EH (cell line): Measurements from ENCODE around the gene HNRNPA0.
"Not testable (repeated sequence)": the region's sequence is repeated elsewhere in the genome, so short reads cannot be mapped to it uniquely, and the experiment has no call there.

Experiments used
- DNase-seq: peaks from one replicate; pipeline ENCODE4 v3.0.0-alpha.2; 2015; ENCODE audit warnings: low read depth

HNRNPA0 gene

DNA sequence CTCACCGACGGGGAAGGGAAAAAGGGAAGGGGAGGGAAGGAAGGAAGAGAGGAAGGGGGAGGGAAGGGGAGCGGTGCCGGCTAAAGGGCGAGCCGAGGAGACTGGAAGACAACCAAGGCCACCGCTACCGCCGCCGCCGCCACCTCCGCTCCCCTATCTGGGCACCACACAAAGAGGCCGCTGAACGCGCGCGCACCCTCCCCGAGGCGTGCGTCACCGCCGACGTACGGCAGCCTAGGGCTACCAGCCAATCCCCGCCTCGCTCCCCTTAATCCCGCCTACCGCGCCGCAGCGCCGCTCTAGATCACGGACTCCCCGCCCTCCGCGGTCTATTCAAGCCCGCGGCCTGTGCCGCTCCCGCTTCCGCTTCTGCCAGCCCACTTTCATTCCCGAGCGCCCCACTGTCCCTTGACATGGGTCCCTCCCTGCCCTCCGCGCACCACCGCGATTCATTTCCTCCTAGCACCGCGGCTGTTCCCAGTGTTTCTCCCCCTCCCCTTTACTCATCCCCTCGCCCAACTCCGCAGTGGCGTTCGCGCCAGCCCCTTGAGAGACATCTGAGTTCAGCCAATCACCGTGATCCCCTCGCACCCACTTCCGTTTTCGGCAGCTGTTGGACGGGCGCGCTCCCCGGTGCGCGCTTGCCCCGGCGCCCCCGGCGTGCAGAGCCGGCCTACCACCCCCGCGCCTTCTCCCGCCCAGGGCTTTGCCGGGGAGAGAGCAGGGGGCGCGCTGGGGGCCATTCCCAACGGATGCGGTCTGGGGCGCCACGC lies at the start of gene HNRNPA0:
Gene HNRNPA0, minus strand, starts transcription at position 176 of the 773 bp plus-strand sequence. CDS start 297 bp downstream, outside the sequence.
- DNase-seq, result peak; percentile 96

DNA sequence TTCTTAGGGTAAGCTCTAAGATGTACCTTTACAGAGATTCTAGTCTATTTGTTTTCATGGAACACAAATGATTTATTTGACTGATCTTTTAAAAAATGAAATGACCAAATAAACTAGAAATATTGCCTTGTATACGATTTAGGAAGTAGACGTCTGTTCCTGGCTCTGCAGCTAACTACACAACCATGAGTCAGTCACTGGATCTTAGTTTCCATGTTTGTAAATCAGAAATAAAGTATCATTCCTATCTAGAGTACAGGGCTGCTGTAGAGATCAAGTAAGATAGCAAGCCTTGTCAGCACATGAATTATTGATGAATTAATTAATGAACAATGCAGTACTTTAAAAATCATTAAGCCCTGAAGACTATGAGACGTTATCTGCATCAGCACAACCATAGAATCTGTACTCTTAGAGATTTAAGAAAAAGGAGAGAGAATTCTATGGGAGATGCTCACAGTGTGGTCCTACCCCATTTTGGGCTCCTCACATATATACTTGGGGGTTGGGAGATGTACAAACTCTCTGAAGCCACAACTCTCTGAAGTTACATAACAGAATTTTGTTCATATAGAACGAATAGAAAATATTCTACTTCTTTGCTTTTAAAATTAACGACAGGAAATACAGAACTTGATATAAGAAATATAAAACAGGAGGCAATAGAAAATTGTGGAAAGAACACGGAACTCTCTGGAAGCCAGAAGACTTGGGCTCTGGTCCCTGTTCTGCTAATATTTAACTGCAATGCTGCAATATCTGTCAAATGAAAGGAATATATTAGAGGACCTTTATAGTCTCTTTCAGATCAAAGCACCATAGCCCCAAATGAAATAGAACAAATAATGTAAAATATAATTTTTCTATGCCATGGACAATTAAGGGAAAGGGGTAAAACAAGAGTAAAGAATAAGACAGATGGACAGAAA lies 48.4 kb upstream of the HNRNPA0 start:
- no peak for DNase-seq

DNA sequence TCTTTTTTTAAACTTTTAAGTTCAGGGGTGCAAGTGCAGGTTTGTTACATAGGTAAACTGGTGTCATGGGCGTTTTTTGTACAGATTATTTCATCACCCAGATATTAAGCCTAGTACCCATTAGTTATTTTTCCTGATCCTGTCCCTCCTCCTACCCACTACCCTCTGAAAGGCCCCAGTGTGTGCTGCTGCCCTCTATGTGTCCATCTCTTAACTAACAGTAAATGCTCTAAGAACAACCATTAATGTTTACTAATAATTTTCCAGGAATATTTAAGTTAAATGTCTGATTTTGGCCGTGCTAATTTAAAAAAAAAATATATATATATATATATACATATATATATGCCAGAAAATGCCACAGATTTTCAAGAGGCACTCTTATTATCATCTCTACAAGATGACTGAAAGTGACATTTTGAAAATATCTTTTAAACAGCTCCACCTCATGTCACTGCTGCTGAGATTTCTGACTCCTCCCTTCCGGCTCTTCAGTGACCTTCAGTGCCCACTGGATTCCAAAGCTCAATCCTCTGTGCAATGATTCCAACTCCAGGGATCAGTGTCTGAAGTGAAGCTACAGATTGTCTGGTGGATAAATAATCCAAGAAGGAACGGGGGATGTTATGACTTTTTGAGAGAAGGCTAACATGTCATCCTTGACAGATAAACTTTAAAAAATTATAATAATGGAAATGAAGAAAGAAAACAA lies 46.7 kb upstream of the HNRNPA0 start:
- no peak for DNase-seq

DNA sequence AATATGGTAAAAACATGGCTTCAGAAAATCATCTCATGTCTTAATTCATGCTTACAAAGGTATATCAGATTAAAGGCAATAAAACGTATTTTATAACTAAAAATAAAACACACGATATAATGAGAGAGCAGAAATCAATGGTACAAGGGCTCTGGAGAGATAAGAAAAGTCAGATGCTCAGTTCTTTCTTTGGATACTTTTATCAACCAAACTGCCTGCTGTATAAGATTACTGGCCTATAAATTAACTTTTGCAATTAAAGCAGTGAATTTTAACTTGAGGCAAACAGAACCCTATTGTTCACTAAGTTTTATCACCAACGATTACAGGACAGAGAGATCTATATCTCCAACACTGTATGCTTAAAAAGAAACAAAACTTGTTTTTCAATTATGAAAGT lies 42.1 kb upstream of the HNRNPA0 start:
- DNase-seq, result no peak

DNA sequence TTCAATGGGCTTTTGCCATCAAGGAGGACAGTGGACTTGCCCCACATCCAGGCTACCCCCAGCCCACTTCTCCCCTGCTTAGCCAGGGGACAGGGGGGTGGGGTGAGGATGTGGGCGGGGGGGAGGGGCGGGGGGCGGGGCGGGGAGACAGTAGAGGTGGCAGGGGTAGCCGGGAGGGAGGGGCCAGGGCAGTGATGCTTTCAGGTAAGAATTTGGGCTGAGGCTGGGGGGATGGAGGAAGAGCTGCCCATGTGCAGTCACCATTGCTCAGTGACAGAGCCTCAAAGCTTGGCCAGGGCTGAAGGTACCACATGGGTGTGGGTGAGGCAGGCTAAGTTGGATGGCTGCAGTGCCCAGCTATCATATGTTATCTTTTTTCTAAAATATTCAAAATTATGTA lies 40.7 kb upstream of the HNRNPA0 start:
- no peak for DNase-seq

DNA sequence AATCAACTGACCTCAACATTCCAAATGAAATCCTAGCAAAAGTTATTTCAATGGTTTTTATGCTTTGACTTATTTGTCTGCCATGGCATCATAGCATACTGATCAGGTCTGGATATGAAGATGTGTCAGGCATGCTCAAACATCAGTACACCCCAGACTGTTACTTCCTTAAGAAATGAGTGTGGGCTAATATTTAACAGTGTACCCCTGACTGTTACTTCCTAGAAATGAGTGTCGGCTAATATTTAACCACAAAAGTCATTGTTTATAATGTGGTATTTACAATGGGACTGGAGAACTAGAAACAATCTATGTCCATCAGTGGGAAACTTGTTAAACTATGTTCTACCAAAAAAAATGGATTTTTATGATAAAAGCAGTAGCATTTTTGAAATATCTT lies 38.1 kb upstream of the HNRNPA0 start:
- DNase-seq, result no peak

DNA sequence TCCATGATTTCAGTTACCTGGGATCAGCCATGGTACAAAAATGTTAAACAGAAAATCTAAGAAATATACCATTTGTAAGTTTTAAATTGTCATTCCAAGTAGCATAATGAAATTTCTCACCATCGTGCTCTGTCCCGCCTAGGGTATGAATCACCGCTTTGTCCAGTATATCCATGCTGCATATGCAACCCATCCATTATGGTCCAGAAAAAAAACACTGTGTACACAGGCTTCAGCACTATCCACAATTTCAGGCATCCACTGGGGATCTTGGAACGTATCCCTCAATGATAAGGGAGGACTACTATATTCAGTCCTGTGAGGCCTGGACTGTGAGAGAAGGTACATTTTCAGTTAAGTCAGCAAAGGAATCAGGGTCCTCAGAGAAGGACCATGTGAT lies 37.6 kb upstream of the HNRNPA0 start:
- no peak for DNase-seq

DNA sequence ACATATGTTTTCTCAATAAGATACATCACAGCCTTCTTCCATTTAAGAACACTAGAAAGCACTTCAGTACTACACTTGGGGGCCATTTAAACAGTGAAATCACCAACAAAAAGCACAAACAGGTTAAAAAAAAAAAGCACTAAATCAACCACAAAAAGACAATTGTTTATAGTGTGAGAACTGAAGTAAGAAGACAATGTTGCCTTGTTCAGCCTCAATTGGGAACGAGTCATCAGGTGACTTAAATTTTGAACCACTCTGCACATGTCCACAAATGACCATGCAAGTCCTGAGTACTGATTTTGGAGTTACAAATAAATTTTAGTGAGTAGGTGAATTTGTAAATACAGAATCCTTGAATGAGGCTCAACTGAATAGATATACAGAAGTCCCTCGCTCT lies 37.2 kb upstream of the HNRNPA0 start:
- DNase-seq, result no peak

DNA sequence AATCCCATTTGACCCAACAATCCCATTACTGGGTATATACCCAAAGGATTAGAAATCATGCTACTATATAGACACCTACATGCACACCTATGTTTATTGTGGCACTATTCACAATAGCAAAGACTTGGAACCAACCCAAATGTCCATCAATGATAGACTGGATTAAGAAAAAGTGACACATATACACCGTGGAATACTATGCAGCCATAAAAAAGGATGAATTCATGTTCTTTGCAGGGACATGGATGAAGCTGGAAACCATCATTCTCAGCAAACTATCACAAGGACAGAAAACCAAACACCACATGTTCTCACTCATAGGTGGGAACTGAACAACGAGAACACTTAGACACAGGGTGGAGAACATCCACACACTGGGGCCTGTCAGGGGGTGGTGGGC lies 34.4 kb upstream of the HNRNPA0 start:
- not testable (repeated sequence) for DNase-seq

DNA sequence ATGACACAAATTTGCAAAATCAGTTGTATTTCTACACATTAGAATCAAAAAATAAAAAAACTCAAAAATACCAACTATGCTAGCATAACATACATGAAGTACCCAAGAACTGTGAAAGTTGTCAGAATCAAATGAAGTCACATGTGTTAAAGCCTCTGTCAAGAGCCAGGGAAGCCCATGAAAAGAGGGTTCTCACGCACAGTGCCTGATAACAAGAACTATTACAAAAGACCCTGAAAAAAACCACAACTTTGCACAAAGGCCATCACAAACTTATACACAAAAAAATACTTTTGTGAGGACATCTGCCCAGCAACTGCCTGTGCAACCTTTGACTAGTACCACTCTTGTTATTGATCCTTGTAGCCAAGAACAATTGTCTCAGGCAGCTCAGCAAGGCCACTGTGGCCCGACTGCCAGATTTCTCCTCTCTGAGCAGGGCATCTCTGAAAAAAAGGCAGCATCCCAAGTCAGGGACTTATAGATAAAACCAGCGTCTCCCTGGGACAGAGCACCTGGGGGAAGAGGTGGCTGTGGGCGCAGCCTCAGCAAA lies 28.9 kb upstream of the HNRNPA0 start:
- DNase-seq, result no peak

DNA sequence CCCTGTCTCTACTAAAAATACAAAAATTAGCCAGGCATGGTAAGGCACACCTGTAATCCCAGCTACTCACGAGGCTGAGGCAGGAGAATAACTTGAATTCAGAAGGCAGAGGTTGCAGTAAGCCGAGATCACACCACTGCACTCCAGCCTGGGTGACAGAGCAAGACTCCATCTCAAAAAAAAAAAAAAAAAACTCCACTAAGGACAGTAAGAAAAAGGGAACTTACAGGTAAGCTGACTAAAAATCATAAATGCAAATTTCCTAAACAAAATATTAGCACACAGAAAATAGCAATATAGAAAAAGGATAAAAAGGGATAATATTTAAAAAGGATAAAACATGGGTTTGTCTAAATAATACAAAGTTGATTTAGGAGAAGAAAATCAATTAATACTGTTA lies 27.9 kb upstream of the HNRNPA0 start:
- DNase-seq, result no peak

DNA sequence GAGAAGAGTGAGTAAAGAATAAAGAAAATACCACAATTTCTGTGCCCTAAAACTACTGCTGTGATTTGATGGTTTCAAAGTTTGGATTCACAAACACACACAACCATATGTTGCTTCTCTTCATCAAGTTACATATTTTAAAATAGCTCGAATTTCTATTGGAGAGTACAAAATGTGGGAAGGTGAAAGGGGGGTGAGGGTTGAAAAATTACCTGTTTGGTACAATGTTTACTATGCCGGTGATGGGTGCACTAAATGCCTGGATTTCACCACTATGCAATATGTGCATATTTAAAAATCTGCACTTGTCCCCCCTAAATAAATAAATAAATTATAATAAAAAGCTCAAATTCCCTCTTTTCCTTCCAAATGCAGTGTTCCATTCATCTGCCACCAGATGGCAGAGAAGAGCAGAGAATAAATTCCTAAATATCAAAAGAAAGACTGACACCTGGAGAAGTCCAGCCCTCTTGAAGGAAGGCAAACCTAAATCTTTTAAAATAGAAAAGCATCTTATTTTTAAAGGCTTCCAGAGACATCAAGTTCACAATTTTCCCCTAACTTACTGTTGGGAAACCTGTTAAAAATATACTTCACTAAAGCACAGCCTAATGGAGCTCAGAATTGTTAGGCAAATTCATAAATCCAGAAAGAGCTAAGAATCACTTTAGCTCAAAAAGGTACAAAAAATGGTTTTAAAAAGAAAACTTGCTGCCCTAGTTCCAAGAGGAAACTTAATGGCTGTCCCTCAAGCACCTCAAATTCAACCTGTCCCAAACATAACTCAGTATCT lies 24.8 kb upstream of the HNRNPA0 start:
- peak; percentile 53 for DNase-seq

DNA sequence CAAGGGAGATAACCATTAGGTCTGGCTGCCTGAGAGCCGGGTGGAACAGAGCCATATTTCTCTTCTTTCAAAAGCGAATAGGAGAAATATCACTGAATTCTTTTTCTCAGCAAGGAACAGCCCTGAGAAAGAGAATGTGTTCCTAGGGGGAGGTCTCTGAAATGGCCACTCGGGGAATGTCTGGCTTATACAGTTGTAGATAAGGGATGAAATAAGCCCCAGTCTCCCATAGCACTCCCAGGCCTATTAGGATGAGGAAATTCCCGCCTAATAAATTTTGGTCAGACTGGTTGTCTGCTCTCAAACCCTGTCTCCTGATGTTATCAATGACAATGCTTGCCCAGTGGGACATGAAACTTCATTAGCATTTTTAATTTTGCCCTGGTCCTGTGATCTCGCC lies 13.8 kb upstream of the HNRNPA0 start:
- DNase-seq, result not testable (repeated sequence)

DNA sequence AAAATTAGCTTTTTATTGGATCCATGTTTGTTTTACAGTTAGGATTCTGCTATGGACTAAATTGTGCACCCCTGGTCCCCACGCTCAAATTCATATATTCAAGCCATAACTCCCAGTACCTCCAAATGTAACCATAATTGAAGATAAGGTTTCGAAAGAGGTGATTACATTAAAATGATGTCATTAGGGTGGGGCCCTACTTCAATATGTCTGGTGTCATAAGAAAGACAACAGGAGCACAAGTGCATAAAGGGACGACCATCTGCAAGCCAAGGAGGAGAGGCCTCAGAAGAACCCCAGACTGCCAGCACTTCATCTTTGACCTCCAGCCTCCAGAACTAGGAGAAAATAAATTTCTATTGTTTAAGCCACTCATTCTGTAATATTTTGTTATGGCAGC lies 7.4 kb upstream of the HNRNPA0 start:
- no peak for DNase-seq

DNA sequence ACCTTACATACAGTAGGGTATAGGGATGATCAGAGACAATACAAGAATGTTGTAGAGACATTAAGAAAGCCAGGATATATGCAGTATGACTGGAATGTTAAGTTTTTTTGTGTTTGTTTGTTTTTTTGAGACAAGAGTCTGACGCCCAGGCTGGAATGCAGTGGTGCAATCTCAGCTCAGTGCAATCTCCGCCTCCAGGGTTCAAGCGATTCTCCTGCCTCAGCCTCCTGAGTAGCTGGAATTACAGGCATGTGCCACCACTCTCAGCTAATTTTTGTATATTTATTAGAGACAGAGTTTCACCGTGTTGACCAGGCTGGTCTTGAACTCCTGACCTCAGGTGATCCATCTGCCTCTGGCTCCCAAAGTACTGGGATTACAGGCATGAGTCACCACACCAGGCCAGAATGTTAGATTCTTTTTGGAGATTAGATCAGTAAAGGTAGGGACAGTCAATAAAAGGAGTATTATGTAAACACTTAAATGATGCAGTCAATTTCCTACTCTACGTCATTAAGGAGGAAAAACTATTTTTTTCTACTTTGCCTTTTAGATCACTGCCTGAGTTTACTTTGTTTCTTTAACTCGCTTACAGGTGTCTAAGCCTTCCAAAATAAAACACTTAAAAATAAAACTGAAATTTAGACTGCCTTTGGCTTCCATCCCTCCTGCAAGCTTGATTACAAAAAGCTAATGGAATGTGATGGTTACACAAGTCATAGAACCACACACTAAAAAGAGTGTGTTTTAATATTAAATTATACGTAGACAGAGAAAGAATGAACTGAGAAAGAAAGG lies 6.8 kb upstream of the HNRNPA0 start:
- peak; percentile 46 for DNase-seq

DNA sequence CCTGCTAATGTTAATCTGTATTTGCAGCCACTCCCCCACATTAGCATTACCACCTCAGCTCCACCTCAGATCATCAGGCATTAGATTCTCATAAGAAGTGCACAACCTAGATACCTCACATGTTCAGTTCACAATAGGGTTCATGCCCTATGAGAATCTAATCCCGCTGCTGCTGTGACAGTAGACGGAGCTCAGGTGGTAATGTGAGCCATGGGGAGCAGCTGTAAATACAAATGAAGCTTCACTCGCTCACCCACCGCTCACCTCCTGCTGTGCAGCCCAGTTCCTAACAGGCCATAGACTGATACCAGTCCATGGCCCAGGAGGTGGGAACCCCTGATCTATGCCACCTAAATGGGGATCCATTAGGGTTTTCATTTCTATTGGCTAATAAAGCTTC lies 6.1 kb upstream of the HNRNPA0 start:
- no peak for DNase-seq

DNA sequence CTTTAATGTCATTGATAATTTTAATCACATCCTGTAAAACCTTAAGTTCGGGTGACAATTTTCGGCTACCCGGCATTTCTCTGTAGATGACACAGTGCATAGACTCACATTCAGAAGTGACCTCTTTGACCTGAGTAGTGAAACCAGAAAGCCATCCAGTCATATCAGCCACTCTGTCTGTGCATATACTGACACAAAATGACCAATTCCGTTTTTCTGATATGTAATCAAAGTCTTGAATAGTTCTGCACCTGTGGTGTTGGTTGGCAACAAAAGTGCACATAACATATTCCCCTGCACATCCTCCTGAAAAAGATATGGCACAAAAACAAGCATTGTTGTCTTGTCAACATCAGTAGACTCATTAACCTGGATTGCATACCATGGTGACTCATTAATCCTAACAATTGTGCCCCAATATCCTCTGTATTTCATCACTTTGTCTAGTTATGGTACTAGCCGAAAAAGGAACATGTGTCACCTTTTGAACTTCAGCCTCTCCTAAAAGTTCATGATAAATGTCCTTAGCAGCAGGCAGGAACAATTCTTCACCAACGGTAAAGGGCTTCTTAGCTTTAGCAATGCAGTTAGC lies 4.6 kb upstream of the HNRNPA0 start:
- DNase-seq, result no peak

DNA sequence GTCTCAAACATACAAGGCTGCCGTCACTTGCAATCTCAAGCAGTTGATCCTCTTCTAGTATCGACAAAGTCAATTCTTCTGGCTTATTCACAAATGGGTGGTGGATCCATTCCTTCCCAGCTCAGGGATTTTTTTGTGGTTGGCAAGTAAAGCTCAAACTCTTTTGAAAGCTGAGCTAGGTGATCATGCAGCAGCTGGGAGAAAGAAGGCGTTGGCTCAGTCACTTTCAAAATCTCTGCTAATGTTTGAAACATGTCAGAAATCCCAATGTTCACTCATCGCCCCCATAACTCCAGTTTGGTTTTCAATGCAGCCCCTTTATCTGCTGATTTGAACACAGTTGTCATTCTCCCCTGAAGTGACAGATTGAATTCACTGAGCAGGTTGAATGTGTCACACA lies 4.0 kb upstream of the HNRNPA0 start:
- no peak for DNase-seq

DNA sequence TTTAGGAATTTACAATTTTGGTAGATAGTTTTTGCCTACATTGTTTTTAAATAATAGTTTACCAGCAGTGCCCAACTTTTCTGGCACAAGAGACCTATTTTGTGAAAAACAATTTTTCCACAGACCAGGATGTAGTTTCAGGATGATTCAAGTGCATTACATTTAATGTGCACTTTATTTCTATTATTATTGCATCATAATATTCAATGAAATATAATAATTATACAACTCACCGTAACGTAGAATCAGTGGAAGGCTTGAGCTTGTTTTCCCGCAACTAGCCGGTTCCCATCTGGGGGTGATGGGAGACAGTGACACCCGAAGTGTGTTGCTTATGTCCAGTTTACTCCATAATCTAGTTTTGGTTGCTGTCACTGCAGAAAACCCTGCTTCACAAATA lies 3.5 kb upstream of the HNRNPA0 start:
- no peak for DNase-seq
